Measurements from ENCODE around the gene TCAIM. TPM values are rescaled to one million over a fixed set of nuclear protein-coding genes. Genes with fewer than 3 reads are reported as not detected.

Gene TCAIM
- total RNA-seq, 2 experiments from 2014 or later, result 2.9 to 4.2 TPM

- Histone ChIP-seq H3K36me3 (ENCODE audit: insufficient read depth, low read length) (peaks cover 60% of the 10 kb centered on the region), H3K27ac (ENCODE audit: low read depth in 1 of 2, low read length in 2 of 2) (no peak overlapping the region), H3K9me3 (ENCODE audit: control insufficient read depth in 1 of 2, insufficient read depth in 1 of 2, low read length in 2 of 2) (no peaks in the 10 kb centered on the region), H3K4me3 (ENCODE audit: low read length) (no peak overlapping the region), H3K27me3 (ENCODE audit: control insufficient read depth in 1 of 2, insufficient read depth in 2 of 2, low read length in 2 of 2) (no peaks in the 10 kb centered on the region), H3K4me1 (ENCODE audit: insufficient read depth, low read length) (peaks cover 6% of the 10 kb centered on the region)
- DNase-seq (no peak), ATAC-seq (ENCODE audit: poor library complexity) (no peak)
- ChIA-PET CTCF (no interaction called here), POLR2A (no interaction called here)
- intact Hi-C loops (cut with DNase I, micrococcal nuclease), result no loop called here
- H3K27me3 Mint-ChIP-seq, result no peaks in the 10 kb centered on the region
- peaks cover 3% of the 10 kb centered on the region for H3K9me3 Mint-ChIP-seq
- peaks cover 15% of the 10 kb centered on the region for H3K4me1 Mint-ChIP-seq (ENCODE audit: low read depth)
- no peak overlapping the region for H3K4me3 Mint-ChIP-seq
- H3K36me3 Mint-ChIP-seq (ENCODE audit: low read depth), result peaks cover 80% of the 10 kb centered on the region
- TF ChIP-seq CTCF (IDR thresholded peaks at IDR 0.05), result no peak
- peak overlapping the region; percentile 17 for H3K27ac Mint-ChIP-seq
These were observed 108.4 kb downstream of the TCAIM start for GRCh38 chr3:44446929-44447328.

GRCh38 chr3:44451441-44451840 is 112.9 kb downstream of the TCAIM start:
- ChIA-PET CTCF (no interaction called here), POLR2A (no interaction called here)
- TF ChIP-seq CTCF (IDR thresholded peaks at IDR 0.05), result no peak
- H3K27me3 Mint-ChIP-seq, result no peaks in the 10 kb centered on the region
- Histone ChIP-seq H3K9me3 (ENCODE audit: control insufficient read depth in 1 of 2, insufficient read depth in 1 of 2, low read length in 2 of 2) (no peaks in the 10 kb centered on the region), H3K4me1 (ENCODE audit: insufficient read depth, low read length) (no peaks in the 10 kb centered on the region), H3K4me3 (ENCODE audit: low read length) (no peak overlapping the region), H3K27me3 (ENCODE audit: control insufficient read depth in 1 of 2, insufficient read depth in 2 of 2, low read length in 2 of 2) (no peaks in the 10 kb centered on the region), H3K36me3 (ENCODE audit: insufficient read depth, low read length) (peaks cover 87% of the 10 kb centered on the region), H3K27ac (ENCODE audit: low read depth in 1 of 2, low read length in 2 of 2) (no peak overlapping the region)
- H3K4me1 Mint-ChIP-seq (ENCODE audit: low read depth), result no peaks in the 10 kb centered on the region
- intact Hi-C loops (cut with DNase I, micrococcal nuclease), result no loop called here
- no peak overlapping the region for H3K4me3 Mint-ChIP-seq
- DNase-seq, result no peak
- no peak for ATAC-seq (ENCODE audit: poor library complexity)
- H3K9me3 Mint-ChIP-seq, result peaks cover 3% of the 10 kb centered on the region
- no peak overlapping the region for H3K27ac Mint-ChIP-seq
- peaks cover 98% of the 10 kb centered on the region for H3K36me3 Mint-ChIP-seq (ENCODE audit: low read depth)

- Histone ChIP-seq H3K4me1 (ENCODE audit: insufficient read depth, low read length) (no peaks in the 10 kb centered on the region), H3K4me3 (ENCODE audit: low read length) (no peak overlapping the region), H3K36me3 (ENCODE audit: insufficient read depth, low read length) (peaks cover 73% of the 10 kb centered on the region), H3K27me3 (ENCODE audit: control insufficient read depth in 1 of 2, insufficient read depth in 2 of 2, low read length in 2 of 2) (no peaks in the 10 kb centered on the region), H3K27ac (ENCODE audit: low read depth in 1 of 2, low read length in 2 of 2) (no peak overlapping the region), H3K9me3 (ENCODE audit: control insufficient read depth in 1 of 2, insufficient read depth in 1 of 2, low read length in 2 of 2) (no peaks in the 10 kb centered on the region)
- H3K9me3 Mint-ChIP-seq, result no peaks in the 10 kb centered on the region
- ATAC-seq (ENCODE audit: poor library complexity) (no peak), DNase-seq (no peak)
- intact Hi-C loops (cut with DNase I, micrococcal nuclease), result no loop called here
- H3K27me3 Mint-ChIP-seq, result no peaks in the 10 kb centered on the region
- ChIA-PET CTCF (no interaction called here), POLR2A (no interaction called here)
- TF ChIP-seq CTCF (IDR thresholded peaks at IDR 0.05), result no peak
- no peak overlapping the region for H3K27ac Mint-ChIP-seq
- H3K4me3 Mint-ChIP-seq, result no peak overlapping the region
- H3K36me3 Mint-ChIP-seq (ENCODE audit: low read depth), result peaks cover 96% of the 10 kb centered on the region
- H3K4me1 Mint-ChIP-seq (ENCODE audit: low read depth), result peaks cover under 1% of the 10 kb centered on the region
These were observed 115.7 kb downstream of the TCAIM start for GRCh38 chr3:44454258-44454657.

Data from CD4-positive, alpha-beta T cell (primary cell).